NCI-H2081 (cell line): ENCODE measurements around the gene NHP2.

Experiments used
- DNase-seq, 2 experiments: peaks; one replicate each; lab custom pipeline; 2025; lab: John Stamatoyannopoulos, UW

NHP2 gene

GRCh38 chr5:178114325-178115135 lies 39.2 kb downstream of the NHP2 start:
- no peak for DNase-seq

- DNase-seq: no peak
These were observed 39.8 kb downstream of the NHP2 start for GRCh38 chr5:178113841-178114324.

- peak; percentile 39 to 56 for DNase-seq
These were observed 40.4 kb downstream of the NHP2 start, which contains the start of gene N4BP3 for GRCh38 chr5:178113141-178113787. Gene N4BP3 (plus strand): TSS chr5:178113532. CDS start chr5:178119584, 6,052 bp downstream.

GRCh38 chr5:178112545-178112944 lies 41.1 kb downstream of the NHP2 start:
- DNase-seq: no peak

DNA sequence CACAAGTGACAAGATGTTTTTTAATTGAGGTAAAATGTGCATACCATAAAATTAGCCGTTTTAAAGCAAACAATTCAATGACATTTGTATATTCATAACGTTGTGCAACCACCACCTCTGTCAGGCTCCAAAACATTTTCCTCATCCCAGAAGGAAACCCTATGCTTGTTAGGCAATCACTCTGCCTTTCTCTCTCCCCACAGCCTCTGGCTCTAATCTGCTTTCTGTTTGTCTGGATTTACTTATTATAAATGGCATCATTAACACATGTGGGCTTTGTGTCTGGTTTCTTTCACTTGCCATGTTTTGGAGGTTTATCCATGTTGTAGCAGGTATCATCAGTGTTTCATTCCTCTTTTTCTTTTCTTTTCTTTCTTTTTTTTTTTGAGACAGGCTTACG lies 41.8 kb downstream of the NHP2 start:
- DNase-seq: no peak

GRCh38 chr5:178110511-178110910 lies 43.2 kb downstream of the NHP2 start:
- DNase-seq: no peak

- DNase-seq: no peak
These were observed 44.7 kb downstream of the NHP2 start for GRCh38 chr5:178108966-178109365.

- DNase-seq: no peak
These were observed 45.2 kb downstream of the NHP2 start for GRCh38 chr5:178108446-178108845.

GRCh38 chr5:178107756-178108310 lies 45.9 kb downstream of the NHP2 start:
- DNase-seq: no peak

GRCh38 chr5:178106556-178107239 lies 47.0 kb downstream of the NHP2 start:
- DNase-seq: no peak

- no peak for DNase-seq
These were observed 47.6 kb downstream of the NHP2 start for GRCh38 chr5:178106086-178106485.

DNA sequence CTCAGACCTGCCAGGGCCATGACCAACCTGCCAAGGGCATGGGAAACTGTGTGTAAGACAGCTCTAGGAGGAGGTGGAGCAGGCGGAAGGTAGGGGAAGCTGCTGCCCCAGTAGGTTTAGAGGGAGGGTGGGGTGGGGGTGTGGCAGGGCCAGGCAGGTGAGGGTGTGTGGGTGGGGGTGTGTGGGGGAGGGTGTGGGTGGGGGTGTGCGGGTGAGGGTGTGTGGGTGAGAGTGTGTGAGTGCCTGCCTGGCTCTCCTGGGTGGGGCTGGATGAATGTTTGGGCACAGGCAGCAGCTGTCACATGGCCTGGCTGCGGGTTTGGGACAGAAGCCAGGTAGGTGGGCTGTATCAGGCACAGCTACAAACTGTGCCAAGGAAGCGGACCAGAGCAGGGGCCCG lies 49.2 kb downstream of the NHP2 start:
- DNase-seq: no peak

DNA sequence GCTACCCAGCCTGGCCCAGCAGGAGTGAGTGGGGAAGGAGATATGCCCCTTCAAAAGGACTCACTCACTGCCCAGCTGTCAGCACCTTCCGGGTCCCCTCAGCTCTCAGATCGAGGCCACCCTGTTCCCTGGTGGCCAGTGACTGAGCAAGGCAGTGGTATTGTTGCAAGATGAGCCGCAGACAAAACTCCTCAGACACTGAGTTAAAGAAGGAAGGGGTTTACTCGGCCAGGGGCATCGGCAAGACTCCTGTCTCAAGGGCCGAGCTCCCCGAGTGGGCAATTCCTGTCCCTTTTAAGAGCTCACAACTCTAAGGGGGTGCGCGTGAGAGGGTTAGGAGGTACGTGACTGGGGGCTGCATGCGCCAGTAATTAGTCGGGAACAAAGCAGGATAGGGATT lies 50.1 kb downstream of the NHP2 start:
- no peak for DNase-seq
